Fibroblast of skin of scalp (primary cell): ENCODE measurements around the gene SCAMP2.
A peak's percentile ranks its signal among the peaks of the same experiment; 100 is the strongest.
"Not testable (repeated sequence)": the region's sequence is repeated elsewhere in the genome, so short reads cannot be mapped to it uniquely, and the experiment has no call there.

Source experiments
- DNase-seq: peaks from one replicate; pipeline ENCODE4 v3.0.0-alpha.2; 2013

Gene SCAMP2

DNA sequence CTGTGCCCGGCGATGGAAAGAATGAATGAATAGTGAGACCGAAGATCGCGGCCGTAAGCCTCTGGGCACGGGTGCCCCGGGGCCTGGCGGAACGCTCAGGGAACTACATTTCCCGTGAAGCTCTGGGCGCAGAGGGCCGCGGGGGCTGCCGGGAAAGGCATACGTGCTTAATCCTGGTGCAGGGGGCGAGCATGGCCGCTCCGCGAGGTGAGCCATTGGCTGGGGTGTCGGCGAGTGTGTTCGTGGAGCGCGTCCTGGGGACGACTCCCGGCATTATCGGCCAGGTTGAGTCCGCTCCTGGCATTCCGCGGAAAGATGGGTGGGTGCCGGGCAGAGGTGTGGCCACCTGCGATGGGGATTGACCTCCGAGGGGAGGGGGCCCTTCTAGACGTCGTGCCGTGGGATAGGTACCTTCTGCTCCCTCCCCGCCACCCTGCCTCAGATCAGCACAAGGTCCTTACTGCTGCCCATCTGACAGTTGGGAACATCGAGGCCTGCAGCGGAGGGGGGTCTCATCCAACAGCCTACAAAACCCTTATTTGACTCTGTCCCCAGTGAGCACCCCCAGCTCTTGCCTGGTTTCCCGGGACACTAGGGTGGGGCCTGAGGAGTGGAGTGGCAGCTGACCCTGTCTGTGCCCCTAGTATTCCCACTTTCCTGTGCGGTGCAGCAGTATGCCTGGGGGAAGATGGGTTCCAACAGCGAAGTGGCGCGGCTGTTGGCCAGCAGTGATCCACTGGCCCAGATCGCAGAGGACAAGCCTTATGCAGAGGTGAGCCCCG, 16.9 kb upstream of the SCAMP2 start, which contains the start of gene MPI:
MPI (plus strand) TSS at position 160 of the 782 bp plus-strand sequence; CDS start at position 192, 32 bp downstream.
- DNase-seq, result peak; percentile 81

DNA sequence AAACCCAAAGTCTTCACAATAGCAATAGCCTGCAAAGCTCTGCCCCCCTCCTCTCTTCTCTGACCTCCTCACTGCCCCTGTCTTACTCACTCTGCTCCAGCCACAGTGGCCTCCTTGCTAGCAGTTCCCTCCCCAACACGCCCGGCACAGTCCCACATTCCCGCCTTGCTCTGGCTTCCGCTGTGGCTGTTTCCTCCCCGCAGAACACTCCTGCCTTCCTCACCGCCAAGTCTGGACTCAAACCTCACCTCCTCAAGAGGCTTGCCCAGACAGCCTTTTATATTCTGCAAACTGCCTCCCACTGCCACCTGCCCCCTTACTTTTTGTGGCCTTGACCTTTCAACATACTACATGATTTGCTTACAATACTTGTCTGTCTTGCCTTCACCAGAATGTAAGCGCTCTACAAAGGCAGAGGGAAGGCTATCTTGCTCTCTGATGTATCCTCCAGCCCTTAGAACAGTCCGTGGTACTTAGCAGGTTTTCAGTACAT, 16.3 kb upstream of the SCAMP2 start:
- DNase-seq, result peak; percentile 50

GRCh38 chr15:74888716-74889115, 15.6 kb upstream of the SCAMP2 start:
- DNase-seq, result no peak

GRCh38 chr15:74887537-74888193, 14.5 kb upstream of the SCAMP2 start:
- not testable (repeated sequence) for DNase-seq

- DNase-seq, result no peak
Measured at GRCh38 chr15:74885461-74885860, 12.3 kb upstream of the SCAMP2 start.

- DNase-seq, result peak; percentile 16
Measured at GRCh38 chr15:74884428-74885223, 11.5 kb upstream of the SCAMP2 start.

GRCh38 chr15:74882528-74882927, 9.4 kb upstream of the SCAMP2 start:
- no peak for DNase-seq

DNA sequence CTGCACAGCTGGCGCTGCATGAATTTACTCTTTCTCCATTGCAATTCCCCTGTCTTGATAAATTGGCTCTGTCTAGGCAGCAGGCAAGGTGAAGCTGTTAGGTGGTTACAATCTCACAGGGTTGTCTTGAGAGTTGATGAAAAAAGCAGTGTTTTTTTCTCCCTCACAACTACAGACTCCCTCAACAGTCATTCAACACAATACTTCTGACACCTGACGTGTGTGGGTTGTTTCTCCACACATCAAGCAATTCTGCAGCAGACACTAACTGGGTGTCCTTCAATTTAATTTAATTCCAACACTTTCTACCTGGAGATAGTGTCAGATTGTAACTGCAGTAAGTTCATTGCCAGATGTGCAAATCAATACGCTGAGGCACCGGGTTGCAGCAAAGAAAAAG, 5.1 kb upstream of the SCAMP2 start:
- DNase-seq, result no peak

DNA sequence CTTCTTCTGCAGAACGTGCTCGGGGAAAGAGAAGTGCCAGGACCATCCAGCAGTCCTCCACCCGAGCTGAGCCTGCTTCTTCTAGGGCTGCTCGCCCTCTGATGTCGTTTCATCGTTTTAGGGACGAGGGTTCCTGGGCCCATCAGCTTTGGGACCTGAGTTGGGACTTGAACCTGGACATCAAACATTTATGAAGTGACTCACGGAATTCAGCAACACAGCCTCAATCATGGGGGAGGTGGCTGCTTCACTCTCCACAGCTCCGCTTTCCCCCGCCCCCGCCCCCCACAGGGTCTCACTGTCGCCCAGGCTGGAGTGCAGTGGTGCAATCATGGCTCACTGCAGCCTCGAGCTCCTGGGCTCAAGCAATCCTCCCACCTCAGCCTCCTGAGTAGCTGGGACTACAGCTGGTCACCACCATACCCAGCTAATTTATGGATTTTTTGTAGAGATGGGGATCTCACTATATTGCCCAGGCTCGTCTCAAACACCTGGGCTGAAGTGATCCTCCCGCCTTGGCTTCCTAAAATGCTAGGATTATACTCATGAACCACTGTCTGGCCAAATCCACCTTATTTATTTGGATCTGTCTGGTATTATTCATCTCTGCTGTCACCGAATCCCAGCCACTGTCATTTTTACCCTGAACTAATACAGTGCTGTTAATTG, 725 bp upstream of the SCAMP2 start:
- DNase-seq, result peak; percentile 55

- DNase-seq, result no peak
Measured at GRCh38 chr15:74872702-74873035, 496 bp downstream of the SCAMP2 start.

DNA sequence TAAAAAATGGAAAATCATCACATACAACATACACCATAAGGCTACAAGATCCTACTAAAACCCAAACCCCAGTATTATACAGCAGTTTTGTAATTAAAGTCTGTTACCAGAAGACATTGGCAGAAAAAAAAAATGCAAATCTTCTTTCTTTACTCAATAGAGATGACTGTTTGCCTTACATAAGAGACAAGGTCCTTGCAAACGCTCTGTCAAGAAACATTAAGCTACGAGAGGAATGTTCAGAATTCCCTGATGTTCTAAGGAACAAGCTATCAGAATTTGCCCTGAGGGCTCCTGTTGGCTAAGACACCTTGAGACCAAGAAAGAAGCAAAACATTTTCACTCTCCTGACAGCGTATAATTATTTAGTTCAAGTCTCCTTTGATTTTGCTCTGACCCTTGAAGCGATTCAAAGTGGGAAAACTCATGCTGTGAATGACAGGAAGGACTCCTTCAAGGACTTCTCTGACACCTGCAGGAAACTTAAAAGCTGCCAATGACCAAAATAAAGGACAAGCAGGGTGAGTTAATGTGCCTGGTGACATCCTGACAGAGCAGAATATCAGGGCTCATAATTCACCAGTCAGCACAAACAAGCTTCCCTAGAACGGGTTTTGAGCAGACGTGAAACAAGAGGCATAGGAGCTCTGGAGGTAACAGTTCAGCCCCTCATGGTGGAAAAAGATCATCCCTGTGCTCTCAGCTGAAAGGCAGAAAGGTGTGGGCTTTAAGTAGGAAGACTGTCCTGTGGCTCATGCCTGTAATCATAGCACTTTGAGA, 2.5 kb downstream of the SCAMP2 start:
- no peak for DNase-seq

DNA sequence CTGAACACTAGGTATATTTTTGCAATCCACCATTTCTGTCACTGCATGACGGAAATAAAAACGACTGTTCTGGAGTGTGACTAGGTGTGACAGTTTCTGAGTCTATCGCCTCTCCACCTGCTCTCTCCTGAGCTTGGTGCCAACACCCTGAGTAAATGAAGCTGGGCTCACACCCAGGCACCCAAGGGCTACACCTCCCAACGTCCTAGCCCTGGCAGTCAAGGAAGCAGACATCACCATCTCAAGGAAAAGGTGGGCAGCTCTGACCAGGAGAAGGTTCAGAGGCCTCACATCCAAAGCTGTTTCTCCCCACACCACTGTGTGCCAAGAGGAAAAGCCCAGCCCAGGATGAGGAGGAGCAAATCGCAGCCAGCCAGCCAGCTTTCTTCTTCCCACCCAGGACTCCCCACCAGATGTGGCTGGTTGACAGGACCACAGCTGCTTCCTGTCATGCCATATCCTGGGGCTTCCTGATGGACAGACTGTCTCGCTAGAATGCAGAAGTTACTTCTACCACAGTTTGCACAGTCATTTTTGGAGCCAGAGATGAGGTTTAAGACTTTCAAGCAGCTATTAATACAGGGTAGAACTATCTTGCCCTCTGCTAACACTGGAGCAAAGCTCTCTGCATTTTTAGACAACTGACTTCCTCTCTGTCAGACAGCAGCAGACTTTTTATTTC, 3.3 kb downstream of the SCAMP2 start:
- no peak for DNase-seq

DNA sequence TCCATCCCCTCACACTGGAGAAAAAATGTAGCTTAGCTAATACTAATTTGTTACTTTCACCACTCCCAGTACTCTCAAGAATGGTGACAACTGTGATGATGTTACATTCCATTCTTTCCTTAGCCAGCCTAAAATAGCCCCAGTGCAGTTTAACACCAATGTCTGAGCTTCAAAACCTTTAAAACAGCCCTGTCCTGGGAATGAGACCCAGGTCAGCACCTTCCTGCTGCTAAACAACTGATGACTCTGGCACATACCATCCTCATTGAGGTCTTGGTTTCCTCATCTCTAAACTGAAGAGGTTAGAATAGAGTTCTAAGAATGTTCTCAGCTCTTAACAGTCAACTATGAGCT, 3.8 kb downstream of the SCAMP2 start:
- no peak for DNase-seq

GRCh38 chr15:74868059-74868458, 5.1 kb downstream of the SCAMP2 start:
- DNase-seq, result no peak

DNA sequence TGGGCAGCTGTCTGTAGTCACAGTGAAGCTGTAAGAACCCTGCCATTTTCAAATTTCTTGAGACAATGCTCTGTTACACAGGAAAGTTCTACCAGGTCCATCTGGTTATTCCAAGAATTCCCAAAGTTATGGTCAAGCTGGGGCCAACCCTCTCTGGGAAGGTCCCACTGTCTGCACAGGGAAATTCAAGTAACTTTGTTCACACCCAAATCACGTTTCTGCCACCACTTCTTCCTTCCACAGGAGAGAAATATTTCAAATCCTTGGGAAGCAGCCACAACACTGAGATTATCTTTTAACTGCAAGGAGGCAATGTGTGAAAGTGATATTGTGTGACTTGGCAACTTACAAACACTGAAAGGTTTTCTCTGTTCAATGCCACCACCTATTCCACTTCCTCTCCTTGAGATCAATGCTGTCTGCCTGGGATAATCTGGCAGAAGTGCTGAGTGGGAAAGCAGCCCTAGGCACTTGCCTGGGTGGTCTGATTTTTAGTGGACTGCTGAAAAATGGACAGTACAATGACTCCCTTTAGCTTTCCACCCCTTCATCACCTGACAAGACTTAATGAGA, 5.6 kb downstream of the SCAMP2 start:
- DNase-seq, result no peak

GRCh38 chr15:74866090-74866489, 7.1 kb downstream of the SCAMP2 start:
- DNase-seq, result peak; percentile 30

DNA sequence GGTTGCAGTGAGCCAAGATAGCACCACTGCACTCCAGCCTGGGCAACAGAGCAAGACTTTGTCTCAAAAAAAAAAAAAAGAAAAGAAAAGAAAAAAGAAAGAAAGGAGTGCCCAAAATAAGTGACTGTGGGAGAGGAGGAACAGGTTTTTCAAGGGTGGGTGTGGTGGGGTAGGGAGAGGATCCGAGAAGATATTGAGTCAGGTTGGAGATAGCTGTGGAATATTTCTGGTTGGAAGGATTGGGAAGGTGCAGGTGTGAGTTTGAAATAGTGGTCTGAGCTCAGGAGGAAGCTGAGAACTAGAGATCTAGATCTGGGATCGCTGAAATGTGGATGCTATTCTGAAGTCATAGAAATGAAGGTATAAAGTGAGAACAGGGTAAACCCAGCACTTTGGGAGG, 7.8 kb downstream of the SCAMP2 start:
- DNase-seq, result no peak

DNA sequence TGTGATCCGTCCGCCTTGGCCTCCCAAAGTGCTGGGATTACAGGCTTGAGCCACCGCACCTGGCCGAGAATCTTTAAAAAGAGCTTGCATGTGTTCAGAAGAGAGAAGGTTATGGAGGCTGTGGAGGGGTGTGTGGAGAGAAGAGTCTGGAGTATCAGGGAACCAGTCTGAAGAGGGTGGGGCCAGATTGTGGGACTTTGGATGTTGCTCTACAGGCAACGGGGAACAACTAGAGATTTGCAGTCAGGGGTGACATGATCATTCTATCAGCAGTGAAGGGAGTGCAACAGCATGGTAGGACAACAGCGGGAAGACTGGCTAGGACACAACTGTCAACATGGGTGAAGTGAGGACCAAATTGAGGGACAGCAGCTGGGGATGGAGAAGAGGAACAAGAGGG, 8.9 kb downstream of the SCAMP2 start:
- DNase-seq, result no peak

DNA sequence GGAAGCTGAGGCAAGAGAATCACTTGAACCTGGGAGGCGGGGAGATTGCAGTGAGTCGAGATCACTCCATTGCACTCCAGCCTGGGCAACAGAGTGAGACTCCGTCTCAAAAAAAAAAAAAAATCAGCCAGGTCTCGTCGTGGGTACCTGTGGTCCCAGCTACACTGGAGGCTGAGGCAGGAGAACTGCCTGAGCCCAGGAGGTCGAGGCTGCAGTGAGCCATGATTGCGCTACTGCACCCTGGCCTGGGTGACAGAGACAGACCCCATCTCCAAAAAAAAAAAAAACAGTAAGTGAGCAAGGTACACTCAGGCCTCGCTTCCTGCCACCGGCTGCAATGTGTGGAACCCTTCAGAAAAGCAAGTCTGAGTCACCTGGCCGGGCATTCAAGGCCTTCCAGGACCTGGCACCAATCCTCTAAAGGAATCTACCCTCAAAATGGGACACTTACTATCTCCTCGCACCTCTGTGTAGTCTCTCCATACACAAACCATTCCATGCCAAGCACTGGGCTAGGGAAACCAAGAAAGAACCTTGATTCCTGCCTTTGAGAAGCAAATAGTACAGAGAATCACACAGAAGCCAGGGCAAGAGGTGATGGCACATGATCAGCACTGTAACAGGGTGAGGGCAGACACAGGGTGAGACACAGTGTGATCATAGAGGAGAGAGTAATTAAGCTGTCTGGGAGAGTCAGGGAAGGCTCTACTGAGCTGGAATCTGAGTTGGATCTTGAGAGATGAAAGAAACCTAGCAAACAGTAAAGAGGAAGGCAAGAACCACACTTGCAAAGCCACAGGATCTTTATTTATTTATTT, 9.7 kb downstream of the SCAMP2 start:
- DNase-seq, result no peak

GRCh38 chr15:74858369-74858740, 14.8 kb downstream of the SCAMP2 start:
- no peak for DNase-seq
